ENCODE results near the gene TMEM236.

GRCh38 chr10:17742918-17743317, 9.1 kb upstream of the TMEM236 start:
- TF ChIP-seq, protein P1, sequence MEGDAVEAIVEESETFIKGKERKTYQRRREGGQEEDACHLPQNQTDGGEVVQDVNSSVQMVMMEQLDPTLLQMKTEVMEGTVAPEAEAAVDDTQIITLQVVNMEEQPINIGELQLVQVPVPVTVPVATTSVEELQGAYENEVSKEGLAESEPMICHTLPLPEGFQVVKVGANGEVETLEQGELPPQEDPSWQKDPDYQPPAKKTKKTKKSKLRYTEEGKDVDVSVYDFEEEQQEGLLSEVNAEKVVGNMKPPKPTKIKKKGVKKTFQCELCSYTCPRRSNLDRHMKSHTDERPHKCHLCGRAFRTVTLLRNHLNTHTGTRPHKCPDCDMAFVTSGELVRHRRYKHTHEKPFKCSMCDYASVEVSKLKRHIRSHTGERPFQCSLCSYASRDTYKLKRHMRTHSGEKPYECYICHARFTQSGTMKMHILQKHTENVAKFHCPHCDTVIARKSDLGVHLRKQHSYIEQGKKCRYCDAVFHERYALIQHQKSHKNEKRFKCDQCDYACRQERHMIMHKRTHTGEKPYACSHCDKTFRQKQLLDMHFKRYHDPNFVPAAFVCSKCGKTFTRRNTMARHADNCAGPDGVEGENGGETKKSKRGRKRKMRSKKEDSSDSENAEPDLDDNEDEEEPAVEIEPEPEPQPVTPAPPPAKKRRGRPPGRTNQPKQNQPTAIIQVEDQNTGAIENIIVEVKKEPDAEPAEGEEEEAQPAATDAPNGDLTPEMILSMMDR (IDR thresholded peaks at IDR 0.05): peak in 1 of 3 donors; percentile 56
- TF ChIP-seq POLR2A (IDR thresholded peaks at IDR 0.05): no peak

All from lower leg skin (tissue), 3 donors.